Fibroblast of pulmonary artery (primary cell): ENCODE data around the gene AUTS2.

Experiments used
- DNase-seq: peaks from one replicate; pipeline ENCODE4 v3.0.0-alpha.2; 2010; ENCODE audit warnings: low read depth
- H3K4me3 ChIP-seq: replicated peaks from 2 replicates; pipeline ENCODE4 v1.5.1; 2011; ENCODE audit warnings: low read depth, mild to moderate bottlenecking, control low read depth, low read length, moderate library complexity
- TF ChIP-seq, protein P1 (sequence below): IDR thresholded peaks from 2 replicates; pipeline ENCODE4 v1.5.1; 2011; ENCODE audit warnings: mild to moderate bottlenecking, control low read depth, low read length, inconsistent platforms; ENCODE audit errors: missing control alignments

Gene AUTS2

DNA sequence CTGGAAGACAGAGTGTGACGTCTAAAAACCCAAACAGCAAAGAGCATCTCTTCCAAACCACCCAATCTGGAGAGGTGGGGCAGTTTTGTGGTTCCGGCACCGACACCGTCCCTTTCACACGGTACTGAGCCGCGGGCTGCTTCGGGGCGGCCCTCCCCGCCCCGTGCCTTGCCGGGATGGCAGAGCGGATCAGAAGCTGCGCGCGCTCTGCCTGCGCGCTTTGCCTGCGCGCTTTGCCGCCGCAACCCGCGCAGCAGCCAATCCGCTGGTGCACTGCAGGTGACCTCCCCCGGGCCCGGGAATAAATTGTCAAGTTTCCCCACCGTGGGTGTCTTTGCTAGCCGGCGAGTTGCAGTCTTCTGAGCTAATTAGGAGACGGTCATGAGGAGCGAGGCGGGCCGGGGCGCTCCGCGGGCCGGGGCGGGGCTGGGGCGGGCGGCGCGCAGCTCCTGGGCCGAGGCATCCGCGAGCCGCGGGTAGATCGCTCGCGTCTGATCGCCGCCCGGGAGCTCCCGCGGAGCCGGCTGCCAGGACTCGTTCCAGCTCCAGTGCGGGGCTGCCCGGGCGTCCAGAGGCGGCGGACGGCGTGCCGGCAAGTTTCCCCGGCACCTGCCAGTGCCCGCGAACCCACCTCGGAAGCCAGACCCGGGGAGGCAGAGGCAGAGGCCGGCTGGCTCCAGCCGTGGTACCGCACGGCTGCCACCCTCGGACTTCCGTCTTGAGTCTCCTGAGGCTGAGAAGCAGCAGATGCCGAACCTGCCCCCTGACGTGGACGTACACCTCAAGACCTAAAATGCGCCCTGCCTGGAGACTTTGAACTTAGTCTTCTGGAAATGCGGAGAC lies 997.7 kb downstream of the AUTS2 start:
- no peak overlapping the region for H3K4me3 ChIP-seq

GRCh38 chr7:70596598-70596913 lies 998.3 kb downstream of the AUTS2 start:
- H3K4me3 ChIP-seq, result no peak overlapping the region
- DNase-seq, result no peak
- TF ChIP-seq, protein P1, sequence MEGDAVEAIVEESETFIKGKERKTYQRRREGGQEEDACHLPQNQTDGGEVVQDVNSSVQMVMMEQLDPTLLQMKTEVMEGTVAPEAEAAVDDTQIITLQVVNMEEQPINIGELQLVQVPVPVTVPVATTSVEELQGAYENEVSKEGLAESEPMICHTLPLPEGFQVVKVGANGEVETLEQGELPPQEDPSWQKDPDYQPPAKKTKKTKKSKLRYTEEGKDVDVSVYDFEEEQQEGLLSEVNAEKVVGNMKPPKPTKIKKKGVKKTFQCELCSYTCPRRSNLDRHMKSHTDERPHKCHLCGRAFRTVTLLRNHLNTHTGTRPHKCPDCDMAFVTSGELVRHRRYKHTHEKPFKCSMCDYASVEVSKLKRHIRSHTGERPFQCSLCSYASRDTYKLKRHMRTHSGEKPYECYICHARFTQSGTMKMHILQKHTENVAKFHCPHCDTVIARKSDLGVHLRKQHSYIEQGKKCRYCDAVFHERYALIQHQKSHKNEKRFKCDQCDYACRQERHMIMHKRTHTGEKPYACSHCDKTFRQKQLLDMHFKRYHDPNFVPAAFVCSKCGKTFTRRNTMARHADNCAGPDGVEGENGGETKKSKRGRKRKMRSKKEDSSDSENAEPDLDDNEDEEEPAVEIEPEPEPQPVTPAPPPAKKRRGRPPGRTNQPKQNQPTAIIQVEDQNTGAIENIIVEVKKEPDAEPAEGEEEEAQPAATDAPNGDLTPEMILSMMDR, result no peak

More for the DNA sequence above, 997.7 kb downstream of the AUTS2 start:
- DNase-seq, result no peak
- TF ChIP-seq, protein P1, result no peak

DNA sequence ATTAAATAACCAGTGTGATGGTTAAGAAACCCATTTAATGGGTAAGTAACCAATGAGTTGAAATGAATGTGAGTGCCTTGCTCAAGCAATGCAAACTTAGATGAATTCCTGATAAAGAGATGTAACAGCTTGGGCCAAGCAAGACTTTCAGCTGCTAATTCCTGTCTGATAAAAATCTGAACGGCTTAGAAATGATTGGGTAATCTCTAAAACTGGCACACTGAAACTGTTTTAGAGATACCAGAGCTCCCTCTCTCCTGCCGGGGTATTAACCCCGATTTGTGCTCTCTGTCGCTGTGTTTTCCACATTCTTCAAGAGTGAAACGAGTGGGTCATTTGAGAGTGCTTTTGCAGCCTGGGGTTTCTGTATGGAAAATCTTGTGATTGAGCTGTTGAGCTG lies 998.8 kb downstream of the AUTS2 start:
- no peak overlapping the region for H3K4me3 ChIP-seq
- DNase-seq, result no peak
- TF ChIP-seq, protein P1, result no peak

GRCh38 chr7:70598976-70599375 lies 1000.7 kb downstream of the AUTS2 start:
- no peak for DNase-seq
- TF ChIP-seq, protein P1, result no peak
- no peak overlapping the region for H3K4me3 ChIP-seq

DNA sequence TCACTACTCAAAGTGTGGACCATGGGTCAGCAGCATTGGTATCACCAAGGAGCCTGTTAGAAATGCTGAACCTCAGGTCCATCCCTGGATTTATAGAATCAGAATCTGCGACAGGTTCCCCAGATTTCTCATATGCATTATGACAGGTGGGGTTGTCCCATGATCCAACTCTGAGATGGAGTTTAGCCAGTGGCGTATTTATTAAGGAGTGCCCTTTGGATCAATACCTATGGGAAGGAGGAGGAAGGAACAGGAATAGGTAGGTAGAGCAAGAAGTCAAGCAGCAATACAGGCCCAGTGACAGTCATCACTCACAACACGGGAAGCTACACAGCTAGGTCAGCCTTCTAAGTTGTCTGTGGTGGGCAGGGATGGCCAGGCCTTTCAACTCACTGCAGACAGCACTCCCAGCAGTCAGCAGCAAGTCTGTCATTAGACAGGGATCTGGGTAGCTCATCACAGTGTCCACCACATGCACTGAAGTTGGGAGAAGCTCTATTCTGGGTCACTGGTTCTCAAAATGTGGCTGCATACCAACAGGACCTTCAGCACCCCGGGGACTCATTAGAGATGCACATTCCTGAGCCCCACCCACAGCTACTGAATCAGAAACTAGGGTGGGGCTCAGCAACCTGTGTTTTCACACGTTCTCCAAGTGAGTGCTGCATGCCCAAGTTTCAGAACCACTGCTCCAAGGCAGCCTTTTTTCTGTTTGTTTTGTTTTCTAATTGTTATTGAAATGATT lies 1001.3 kb downstream of the AUTS2 start:
- DNase-seq, result no peak
- TF ChIP-seq, protein P1, result no peak
- no peak overlapping the region for H3K4me3 ChIP-seq

DNA sequence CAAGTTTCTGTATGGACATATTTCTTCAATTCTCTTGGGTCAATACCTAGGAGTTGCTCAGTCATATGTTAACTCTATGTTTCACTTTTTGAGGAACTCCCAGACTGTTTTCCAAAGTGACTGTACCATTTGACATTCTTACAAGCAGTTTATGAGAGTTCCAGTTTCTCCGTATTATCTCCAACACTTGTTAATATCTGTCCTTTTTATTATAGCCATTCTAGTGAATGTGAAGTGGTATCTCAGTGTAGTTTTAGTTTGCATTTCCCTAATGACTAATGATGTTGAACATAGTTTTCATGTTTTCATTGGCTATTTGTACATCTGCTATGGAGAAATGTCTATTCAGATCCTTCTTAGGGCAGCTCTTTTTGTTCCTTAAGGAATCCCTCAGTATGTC lies 1002.7 kb downstream of the AUTS2 start:
- DNase-seq, result no peak
- TF ChIP-seq, protein P1, result no peak
- no peak overlapping the region for H3K4me3 ChIP-seq
